GM13976 (cell line): ENCODE measurements around the gene EXOC3L4.

Source experiments
- DNase-seq: peaks from one replicate; pipeline ENCODE4 v3.0.0; 2012; ENCODE audit warnings: low spot score
- CTCF ChIP-seq: IDR thresholded peaks from 2 replicates; pipeline ENCODE4 v1.5.1; 2012; ENCODE audit warnings: borderline replicate concordance, mild to moderate bottlenecking; ENCODE audit not compliant: insufficient read depth; ENCODE audit errors: extremely low read depth, missing control alignments, control extremely low read depth
- in situ Hi-C: fragments of 300-500 bp; cut with MboI; formaldehyde crosslinking; loops from one replicate; pipeline ENCODE4 v1.12.0; 2022; ENCODE audit warnings: low sequenced_read_pairs, mixed read lengths, inconsistent platforms; ENCODE audit not compliant: unreplicated experiment

Gene EXOC3L4

GRCh38 chr14:103064978-103065377 lies 29.5 kb upstream of the EXOC3L4 start:
- in situ Hi-C loops = no loop called here
- TF ChIP-seq CTCF = no peak
- DNase-seq = no peak

GRCh38 chr14:103065861-103066260 lies 28.7 kb upstream of the EXOC3L4 start:
- no peak for TF ChIP-seq CTCF
- DNase-seq = no peak
- in situ Hi-C loops = no loop called here

- in situ Hi-C loops = no loop called here
- no peak for TF ChIP-seq CTCF
- DNase-seq = no peak
These were observed 28.1 kb upstream of the EXOC3L4 start for GRCh38 chr14:103066399-103066798.

GRCh38 chr14:103067231-103067954 lies 27.1 kb upstream of the EXOC3L4 start:
- in situ Hi-C loops = no loop called here
- DNase-seq = no peak
- TF ChIP-seq CTCF = no peak

- TF ChIP-seq CTCF = no peak
- in situ Hi-C loops = no loop called here
- no peak for DNase-seq
These were observed 26.0 kb upstream of the EXOC3L4 start for GRCh38 chr14:103068351-103069073.

- TF ChIP-seq CTCF = no peak
- in situ Hi-C loops = no loop called here
- no peak for DNase-seq
These were observed 24.2 kb upstream of the EXOC3L4 start for GRCh38 chr14:103070263-103070885.
